Measurements from ENCODE around the gene HOXC12. TPM values are rescaled to one million over a fixed set of nuclear protein-coding genes. Genes with fewer than 3 reads are reported as not detected.
A peak's percentile ranks its signal among the peaks of the same experiment; 100 is the strongest.

HOXC12 gene
- total and polyA plus RNA-seq, 2 donors, result 0.04 TPM; not detected in 1

GRCh38 chr12:53984901-53985691 lies 30.4 kb downstream of the HOXC12 start, which contains the start of gene HOXC10:
Gene HOXC10, plus strand, starts transcription at chr12:53985146. Its CDS starts 114 bp downstream, at chr12:53985260.
- Histone ChIP-seq H3K36me3 (ENCODE audit: insufficient read depth) (no peaks in the 10 kb centered on the region), H3K4me1 (ENCODE audit: insufficient read depth) (no peaks in the 10 kb centered on the region), H3K4me3 (ENCODE audit: low read depth, low read length) (peak within 1 kb of the TSS; percentile 22), H3K27ac (ENCODE audit: low read depth) (no peak within 1 kb of the TSS)
- peak; percentile 87 for DNase-seq (ENCODE audit: extremely low spot score)
- 3% methylated on average over 55 of the region's 55 CpGs for WGBS

DNA sequence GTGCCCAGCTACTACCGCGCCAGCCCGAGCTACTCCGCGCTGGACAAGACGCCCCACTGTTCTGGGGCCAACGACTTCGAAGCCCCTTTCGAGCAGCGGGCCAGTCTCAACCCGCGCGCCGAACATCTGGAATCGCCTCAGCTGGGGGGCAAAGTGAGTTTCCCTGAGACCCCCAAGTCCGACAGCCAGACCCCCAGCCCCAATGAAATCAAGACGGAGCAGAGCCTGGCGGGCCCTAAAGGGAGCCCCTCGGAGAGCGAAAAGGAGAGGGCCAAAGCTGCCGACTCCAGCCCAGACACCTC lies 30.9 kb downstream of the HOXC12 start:
- WGBS, result 6% methylated on average over 21 of the region's 21 CpGs
- H3K36me3 ChIP-seq (ENCODE audit: insufficient read depth), result no peaks in the 10 kb centered on the region
- no peaks in the 10 kb centered on the region for H3K4me1 ChIP-seq (ENCODE audit: insufficient read depth)
- no peak overlapping the region for H3K27ac ChIP-seq (ENCODE audit: low read depth)
- no peak for DNase-seq (ENCODE audit: extremely low spot score)
- peak overlapping the region; percentile 22 for H3K4me3 ChIP-seq (ENCODE audit: low read depth, low read length)

DNA sequence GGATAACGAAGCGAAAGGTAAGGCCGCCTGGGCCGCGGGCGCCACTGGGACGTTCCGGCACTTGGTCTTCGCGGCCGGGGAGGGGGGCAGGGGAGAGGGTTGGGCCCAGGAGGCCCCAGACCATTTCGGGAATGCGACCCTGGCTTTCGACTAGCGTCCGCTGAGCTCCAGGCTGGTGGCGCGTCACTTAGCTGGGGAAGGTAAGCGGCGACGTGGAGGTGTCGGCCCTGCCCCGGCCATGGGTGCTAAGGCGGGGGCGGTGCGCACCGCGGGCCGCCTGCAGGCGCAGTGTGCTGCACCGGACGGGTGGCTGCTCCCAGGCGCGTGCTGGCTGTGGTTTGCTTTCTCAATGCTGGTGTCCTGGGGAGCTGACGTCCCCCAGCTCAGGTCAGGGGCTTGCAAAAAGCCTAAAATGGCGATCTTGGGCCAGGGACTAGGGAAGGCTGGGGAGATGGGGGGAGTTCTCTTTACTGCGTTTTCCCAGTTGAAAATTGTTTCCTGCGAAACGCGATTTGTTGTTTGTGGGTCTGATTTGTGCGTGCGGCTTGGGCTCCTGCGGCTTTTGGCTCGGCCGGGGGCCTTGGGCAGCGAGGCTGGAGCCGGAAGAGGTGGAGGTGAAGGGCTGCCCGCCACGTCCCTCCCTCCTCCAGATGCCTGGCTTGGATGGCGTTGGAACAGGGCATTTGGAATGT lies 31.4 kb downstream of the HOXC12 start:
- no peak for DNase-seq (ENCODE audit: extremely low spot score)
- Histone ChIP-seq H3K4me3 (ENCODE audit: low read depth, low read length) (peak overlapping the region; percentile 22), H3K4me1 (ENCODE audit: insufficient read depth) (no peaks in the 10 kb centered on the region), H3K27ac (ENCODE audit: low read depth) (no peak overlapping the region), H3K36me3 (ENCODE audit: insufficient read depth) (no peaks in the 10 kb centered on the region)
- 17% methylated on average over 50 of the region's 50 CpGs for WGBS

- Histone ChIP-seq H3K36me3 (ENCODE audit: insufficient read depth) (no peaks in the 10 kb centered on the region), H3K4me1 (ENCODE audit: insufficient read depth) (no peaks in the 10 kb centered on the region), H3K27ac (ENCODE audit: low read depth) (no peak overlapping the region), H3K4me3 (ENCODE audit: low read depth, low read length) (no peak overlapping the region)
- DNase-seq (ENCODE audit: extremely low spot score), result no peak
- 66% methylated on average over 21 of the region's 21 CpGs for WGBS
These were observed 32.2 kb downstream of the HOXC12 start for GRCh38 chr12:53986686-53987483.

GRCh38 chr12:53987787-53988230 lies 33.1 kb downstream of the HOXC12 start:
- H3K4me1 ChIP-seq (ENCODE audit: insufficient read depth), result no peaks in the 10 kb centered on the region
- DNase-seq (ENCODE audit: extremely low spot score), result no peak
- 48% methylated on average over 4 of the region's 4 CpGs for WGBS
- H3K36me3 ChIP-seq (ENCODE audit: insufficient read depth), result no peaks in the 10 kb centered on the region
- no peak overlapping the region for H3K4me3 ChIP-seq (ENCODE audit: low read depth, low read length)
- H3K27ac ChIP-seq (ENCODE audit: low read depth), result no peak overlapping the region

GRCh38 chr12:53988541-53989226 lies 34.0 kb downstream of the HOXC12 start:
- 25% methylated on average over 5 of the region's 5 CpGs for WGBS

GRCh38 chr12:53989227-53990113 lies 34.8 kb downstream of the HOXC12 start:
- 13% methylated on average over 28 of the region's 28 CpGs for WGBS
- H3K4me3 ChIP-seq (ENCODE audit: low read depth, low read length), result no peak overlapping the region
- H3K4me1 ChIP-seq (ENCODE audit: insufficient read depth), result no peaks in the 10 kb centered on the region
- DNase-seq (ENCODE audit: extremely low spot score), result no peak
- H3K36me3 ChIP-seq (ENCODE audit: insufficient read depth), result no peaks in the 10 kb centered on the region
- no peak overlapping the region for H3K27ac ChIP-seq (ENCODE audit: low read depth)

More at GRCh38 chr12:53988541-53989226, 34.0 kb downstream of the HOXC12 start:
- no peaks in the 10 kb centered on the region for H3K4me1 ChIP-seq (ENCODE audit: insufficient read depth)
- no peaks in the 10 kb centered on the region for H3K36me3 ChIP-seq (ENCODE audit: insufficient read depth)
- no peak for DNase-seq (ENCODE audit: extremely low spot score)
- no peak overlapping the region for H3K4me3 ChIP-seq (ENCODE audit: low read depth, low read length)
- no peak overlapping the region for H3K27ac ChIP-seq (ENCODE audit: low read depth)

GRCh38 chr12:53990311-53991076 lies 35.8 kb downstream of the HOXC12 start:
- H3K4me1 ChIP-seq (ENCODE audit: insufficient read depth), result no peaks in the 10 kb centered on the region
- DNase-seq (ENCODE audit: extremely low spot score), result no peak
- H3K36me3 ChIP-seq (ENCODE audit: insufficient read depth), result no peaks in the 10 kb centered on the region
- no peak overlapping the region for H3K4me3 ChIP-seq (ENCODE audit: low read depth, low read length)
- WGBS, result 19% methylated on average over 27 of the region's 27 CpGs
- H3K27ac ChIP-seq (ENCODE audit: low read depth), result no peak overlapping the region

- no peak for DNase-seq (ENCODE audit: extremely low spot score)
- H3K4me3 ChIP-seq (ENCODE audit: low read depth, low read length), result no peak overlapping the region
- H3K27ac ChIP-seq (ENCODE audit: low read depth), result no peak overlapping the region
- H3K4me1 ChIP-seq (ENCODE audit: insufficient read depth), result no peaks in the 10 kb centered on the region
- 20% methylated on average over 8 of the region's 8 CpGs for WGBS
- no peaks in the 10 kb centered on the region for H3K36me3 ChIP-seq (ENCODE audit: insufficient read depth)
These were observed 36.4 kb downstream of the HOXC12 start for GRCh38 chr12:53991077-53991460.

- Histone ChIP-seq H3K27ac (ENCODE audit: low read depth) (no peak overlapping the region), H3K4me3 (ENCODE audit: low read depth, low read length) (no peak overlapping the region), H3K4me1 (ENCODE audit: insufficient read depth) (no peaks in the 10 kb centered on the region), H3K36me3 (ENCODE audit: insufficient read depth) (no peaks in the 10 kb centered on the region)
- DNase-seq (ENCODE audit: extremely low spot score), result no peak
- WGBS, result 66% methylated on average over 7 of the region's 7 CpGs
These were observed 37.7 kb downstream of the HOXC12 start for GRCh38 chr12:53992377-53992889.

DNA sequence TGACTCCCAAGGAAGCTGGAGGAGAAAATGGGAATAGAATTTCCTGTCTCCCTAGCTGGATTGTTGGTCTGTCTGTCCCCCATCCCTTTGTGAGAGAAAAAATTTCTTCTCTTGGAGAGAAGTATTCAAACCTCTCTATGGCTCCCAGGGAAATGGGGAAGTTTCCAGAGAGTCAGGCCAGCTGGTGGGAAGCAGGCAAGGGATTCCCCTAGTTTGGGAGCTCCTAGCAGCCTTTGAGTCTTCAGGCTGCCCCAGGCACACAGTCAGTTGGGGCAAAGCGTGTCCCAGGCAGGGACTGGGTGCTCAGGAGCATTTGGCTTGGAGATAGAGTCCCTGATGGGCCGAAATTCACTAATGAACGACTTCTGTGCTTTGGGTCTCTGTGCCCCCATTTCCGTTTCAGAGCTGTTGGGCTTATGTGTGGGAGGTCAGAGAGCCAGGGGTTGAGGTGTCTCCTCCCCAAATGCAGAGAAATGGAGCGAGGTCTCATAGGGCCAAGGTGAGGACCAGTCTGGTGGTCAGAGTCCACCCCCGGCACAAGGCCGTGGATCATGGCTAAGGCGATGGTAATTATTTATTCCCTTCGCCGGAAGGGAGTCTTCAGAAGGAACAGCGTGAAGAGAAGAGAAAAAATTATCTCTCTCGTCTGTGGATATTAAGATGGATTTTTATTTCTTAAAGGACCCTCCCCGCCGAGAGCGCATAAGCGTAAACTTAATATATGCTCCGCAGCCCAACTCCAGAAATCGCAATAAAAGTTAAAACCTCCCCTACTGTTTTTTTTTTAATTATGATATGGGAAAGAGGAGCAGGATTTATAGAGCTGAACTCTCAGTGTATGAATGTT lies 38.7 kb downstream of the HOXC12 start:
- no peak overlapping the region for H3K27ac ChIP-seq (ENCODE audit: low read depth)
- 53% methylated on average over 18 of the region's 18 CpGs for WGBS

More for the DNA sequence above, 38.7 kb downstream of the HOXC12 start:
- no peaks in the 10 kb centered on the region for H3K36me3 ChIP-seq (ENCODE audit: insufficient read depth)
- H3K4me3 ChIP-seq (ENCODE audit: low read depth, low read length), result no peak overlapping the region
- DNase-seq (ENCODE audit: extremely low spot score), result no peak
- no peaks in the 10 kb centered on the region for H3K4me1 ChIP-seq (ENCODE audit: insufficient read depth)
